ENCODE measurements around the gene PROK1. TPM values are rescaled to one million over a fixed set of nuclear protein-coding genes. Genes with fewer than 3 reads are reported as not detected.
A peak's percentile ranks its signal among the peaks of the same experiment; 100 is the strongest.
"Not testable (repeated sequence)": the region's sequence is repeated elsewhere in the genome, so short reads cannot be mapped to it uniquely, and the experiment has no call there.

The PROK1 gene
- polyA plus RNA-seq (2013), result not detected

- CTCF ChIA-PET, result interaction anchor here (1.4 to 21.0 kb wide), 4 partner anchors 9 to 45 kb away, joined by 4 to 494 read pairs (median 6); partner anchors contain the start of gene LAMTOR5
- POLR2A ChIA-PET, result no interaction called here
Observed at GRCh38 chr1:110450929-110451328, at the start of gene PROK1. TSS of gene PROK1 (plus strand) at chr1:110451149. CDS start at chr1:110451217, 68 bp downstream.

GRCh38 chr1:110403805-110404204 is 47.1 kb upstream of the PROK1 start:
- Histone ChIP-seq H3K27ac (ENCODE audit: insufficient read depth in 1 of 2, low read depth in 1 of 2, low read length in 2 of 2, poor library complexity in 1 of 2, severe bottlenecking in 2 of 2) (peak overlapping the region in 1 of 2 experiments; percentile 14), H3K4me3 (ENCODE audit: control insufficient read depth in 1 of 7, extremely low read depth in 1 of 7, insufficient read depth in 4 of 7, low read depth in 2 of 7, low read length in 6 of 7) (no peak overlapping the region), H3K9me3 (ENCODE audit: control extremely low read depth in 1 of 5, control insufficient read depth in 4 of 5, insufficient read depth in 2 of 5, low read depth in 1 of 5, low read length in 4 of 5) (no peaks in the 10 kb centered on the region), H3K27me3 (replicated peaks in 2 of 5; ENCODE audit: control insufficient read depth in 4 of 5, insufficient read depth in 5 of 5, low read length in 4 of 5) (no peaks in the 10 kb centered on the region), H3K36me3 (ENCODE audit: control insufficient read depth in 4 of 4, insufficient read depth in 4 of 4, low read length in 3 of 4) (peaks cover 20 to 51% (median 41%) of the 10 kb centered on the region in 4 experiments), H3K4me1 (ENCODE audit: control extremely low read depth in 1 of 4, control insufficient read depth in 4 of 4, insufficient read depth in 4 of 4, low read length in 3 of 4) (peaks cover 11 to 20% (median 13%) of the 10 kb centered on the region in 4 experiments)
- no peak for DNase-seq
- 100% methylated on average over 3 of the region's 5 CpGs for WGBS (ENCODE audit: insufficient coverage)
- CTCF ChIA-PET, result interaction anchor here (1.0 to 2.7 kb wide), 3 partner anchors 21 to 64 kb away, joined by 3 to 8 read pairs (median 5); partner anchors contain the start of gene RBM15
- POLR2A ChIA-PET, result interaction anchor here (0.7 to 1.4 kb wide), 2 partner anchors 36 to 66 kb away, joined by 3 to 4 read pairs; no protein-coding TSS in a partner anchor

More at GRCh38 chr1:110450929-110451328, at the start of gene PROK1:
- H3K27ac ChIP-seq (ENCODE audit: insufficient read depth in 1 of 2, low read depth in 1 of 2, low read length in 2 of 2, poor library complexity in 1 of 2, severe bottlenecking in 2 of 2), result no peak within 1 kb of the TSS
- H3K4me3 ChIP-seq (ENCODE audit: control insufficient read depth in 1 of 7, extremely low read depth in 1 of 7, insufficient read depth in 4 of 7, low read depth in 2 of 7, low read length in 6 of 7), result no peak within 1 kb of the TSS
- WGBS (ENCODE audit: insufficient coverage), result over 99% methylated on average over 7 of the region's 8 CpGs
- peaks cover 0 to 2% (median 0%) of the 10 kb centered on the region in 5 experiments for H3K27me3 ChIP-seq (replicated peaks in 2 of 5; ENCODE audit: control insufficient read depth in 4 of 5, insufficient read depth in 5 of 5, low read length in 4 of 5)
- no peaks in the 10 kb centered on the region for H3K36me3 ChIP-seq (ENCODE audit: control insufficient read depth in 4 of 4, insufficient read depth in 4 of 4, low read length in 3 of 4)
- DNase-seq, result no peak
- no peaks in the 10 kb centered on the region for H3K4me1 ChIP-seq (ENCODE audit: control extremely low read depth in 1 of 4, control insufficient read depth in 4 of 4, insufficient read depth in 4 of 4, low read length in 3 of 4)
- H3K9me3 ChIP-seq (ENCODE audit: control extremely low read depth in 1 of 5, control insufficient read depth in 4 of 5, insufficient read depth in 2 of 5, low read depth in 1 of 5, low read length in 4 of 5), result no peaks in the 10 kb centered on the region

- Histone ChIP-seq H3K9me3 (ENCODE audit: control extremely low read depth in 1 of 5, control insufficient read depth in 4 of 5, insufficient read depth in 2 of 5, low read depth in 1 of 5, low read length in 4 of 5) (no peaks in the 10 kb centered on the region), H3K27ac (ENCODE audit: insufficient read depth in 1 of 2, low read depth in 1 of 2, low read length in 2 of 2, poor library complexity in 1 of 2, severe bottlenecking in 2 of 2) (no peak overlapping the region), H3K4me3 (ENCODE audit: control insufficient read depth in 1 of 7, extremely low read depth in 1 of 7, insufficient read depth in 4 of 7, low read depth in 2 of 7, low read length in 6 of 7) (no peak overlapping the region), H3K27me3 (replicated peaks in 2 of 5; ENCODE audit: control insufficient read depth in 4 of 5, insufficient read depth in 5 of 5, low read length in 4 of 5) (no peaks in the 10 kb centered on the region), H3K4me1 (ENCODE audit: control extremely low read depth in 1 of 4, control insufficient read depth in 4 of 4, insufficient read depth in 4 of 4, low read length in 3 of 4) (peaks cover 12 to 22% (median 14%) of the 10 kb centered on the region in 4 experiments), H3K36me3 (ENCODE audit: control insufficient read depth in 4 of 4, insufficient read depth in 4 of 4, low read length in 3 of 4) (peaks cover 20 to 48% (median 39%) of the 10 kb centered on the region in 4 experiments)
- ChIA-PET CTCF (interaction anchor here (1.0 to 2.7 kb wide), 2 partner anchors 21 to 56 kb away, joined by 3 to 8 read pairs; no protein-coding TSS in a partner anchor), POLR2A (interaction anchor here (1.4 kb wide), 1 partner anchor 66 kb away, joined by 4 read pairs; no protein-coding TSS in a partner anchor)
- 91% methylated on average over 3 of the region's 4 CpGs for WGBS (ENCODE audit: insufficient coverage)
- DNase-seq, result no peak
Observed at GRCh38 chr1:110404401-110404800, 46.5 kb upstream of the PROK1 start.

- POLR2A ChIA-PET, result not testable (repeated sequence)
- 80% methylated on average over 1 of the region's 15 CpGs for WGBS (ENCODE audit: insufficient coverage)
- CTCF ChIA-PET, result interaction anchor here (2.5 kb wide), 1 partner anchor 28 kb away, joined by 8 read pairs; no protein-coding TSS in a partner anchor
Observed at GRCh38 chr1:110406407-110406806, 44.5 kb upstream of the PROK1 start.

GRCh38 chr1:110407260-110408210 is 43.4 kb upstream of the PROK1 start, which contains the start of gene LAMTOR5:
TSS of gene LAMTOR5 (minus strand) at chr1:110407694. CDS start at chr1:110407620, 74 bp downstream.
- POLR2A ChIA-PET, result no interaction called here
- H3K4me1 ChIP-seq (ENCODE audit: control extremely low read depth in 1 of 4, control insufficient read depth in 4 of 4, insufficient read depth in 4 of 4, low read length in 3 of 4), result peaks cover 12 to 22% (median 14%) of the 10 kb centered on the region in 4 experiments
- WGBS (ENCODE audit: insufficient coverage), result under 1% methylated on average over 72 of the region's 76 CpGs
- no peaks in the 10 kb centered on the region for H3K27me3 ChIP-seq (replicated peaks in 2 of 5; ENCODE audit: control insufficient read depth in 4 of 5, insufficient read depth in 5 of 5, low read length in 4 of 5)
- H3K36me3 ChIP-seq (ENCODE audit: control insufficient read depth in 4 of 4, insufficient read depth in 4 of 4, low read length in 3 of 4), result peaks cover 8 to 29% (median 17%) of the 10 kb centered on the region in 4 experiments
- peak within 1 kb of the TSS; percentile 84 to 98 (median 93) for H3K4me3 ChIP-seq (ENCODE audit: control insufficient read depth in 1 of 7, extremely low read depth in 1 of 7, insufficient read depth in 4 of 7, low read depth in 2 of 7, low read length in 6 of 7)
- H3K27ac ChIP-seq (ENCODE audit: insufficient read depth in 1 of 2, low read depth in 1 of 2, low read length in 2 of 2, poor library complexity in 1 of 2, severe bottlenecking in 2 of 2), result peak within 1 kb of the TSS; percentile 89 to 94
- H3K9me3 ChIP-seq (ENCODE audit: control extremely low read depth in 1 of 5, control insufficient read depth in 4 of 5, insufficient read depth in 2 of 5, low read depth in 1 of 5, low read length in 4 of 5), result no peaks in the 10 kb centered on the region
- DNase-seq, result peak; percentile 95 to 97 (median 97)
- CTCF ChIA-PET, result interaction anchor here (0.8 to 19.7 kb wide), 9 partner anchors 27 to 204 kb away, joined by 3 to 494 read pairs (median 12); partner anchors contain the start of genes PROK1 and RBM15

More at GRCh38 chr1:110406407-110406806, 44.5 kb upstream of the PROK1 start:
- H3K27me3 ChIP-seq (replicated peaks in 2 of 5; ENCODE audit: control insufficient read depth in 4 of 5, insufficient read depth in 5 of 5, low read length in 4 of 5); H3K9me3 ChIP-seq (ENCODE audit: control extremely low read depth in 1 of 5, control insufficient read depth in 4 of 5, insufficient read depth in 2 of 5, low read depth in 1 of 5, low read length in 4 of 5); DNase-seq: not testable (repeated sequence)
- Histone ChIP-seq H3K27ac (ENCODE audit: insufficient read depth in 1 of 2, low read depth in 1 of 2, low read length in 2 of 2, poor library complexity in 1 of 2, severe bottlenecking in 2 of 2) (peak overlapping the region; percentile 89 to 94), H3K4me1 (ENCODE audit: control extremely low read depth in 1 of 4, control insufficient read depth in 4 of 4, insufficient read depth in 4 of 4, low read length in 3 of 4) (peaks cover 12 to 22% (median 14%) of the 10 kb centered on the region in 4 experiments), H3K4me3 (ENCODE audit: control insufficient read depth in 1 of 7, extremely low read depth in 1 of 7, insufficient read depth in 4 of 7, low read depth in 2 of 7, low read length in 6 of 7) (peak overlapping the region in 6 of 7 experiments; percentile 89 to 98 (median 94)), H3K36me3 (ENCODE audit: control insufficient read depth in 4 of 4, insufficient read depth in 4 of 4, low read length in 3 of 4) (peaks cover 14 to 39% (median 27%) of the 10 kb centered on the region in 4 experiments)

GRCh38 chr1:110408488-110408887 is 42.5 kb upstream of the PROK1 start:
- Histone ChIP-seq H3K4me3 (ENCODE audit: control insufficient read depth in 1 of 7, extremely low read depth in 1 of 7, insufficient read depth in 4 of 7, low read depth in 2 of 7, low read length in 6 of 7) (peak overlapping the region in 6 of 7 experiments; percentile 89 to 98 (median 94)), H3K9me3 (ENCODE audit: control extremely low read depth in 1 of 5, control insufficient read depth in 4 of 5, insufficient read depth in 2 of 5, low read depth in 1 of 5, low read length in 4 of 5) (no peaks in the 10 kb centered on the region), H3K36me3 (ENCODE audit: control insufficient read depth in 4 of 4, insufficient read depth in 4 of 4, low read length in 3 of 4) (peaks cover under 1 to 20% (median 11%) of the 10 kb centered on the region in 4 experiments), H3K4me1 (ENCODE audit: control extremely low read depth in 1 of 4, control insufficient read depth in 4 of 4, insufficient read depth in 4 of 4, low read length in 3 of 4) (peaks cover 12 to 28% (median 16%) of the 10 kb centered on the region in 4 experiments), H3K27ac (ENCODE audit: insufficient read depth in 1 of 2, low read depth in 1 of 2, low read length in 2 of 2, poor library complexity in 1 of 2, severe bottlenecking in 2 of 2) (peak overlapping the region in 1 of 2 experiments; percentile 94), H3K27me3 (replicated peaks in 2 of 5; ENCODE audit: control insufficient read depth in 4 of 5, insufficient read depth in 5 of 5, low read length in 4 of 5) (no peaks in the 10 kb centered on the region)
- POLR2A ChIA-PET, result no interaction called here
- 82% methylated on average over 2 of the region's 8 CpGs for WGBS (ENCODE audit: insufficient coverage)
- CTCF ChIA-PET, result interaction anchor here (0.8 to 19.7 kb wide), 13 partner anchors 15 to 217 kb away, joined by 3 to 494 read pairs (median 5); partner anchors contain the start of genes PROK1 and RBM15
- no peak for DNase-seq
